GM12891 (cell line): ENCODE results near the gene TACC2.

Source experiments
- PAX5 ChIP-seq: IDR thresholded peaks from 2 replicates; pipeline ENCODE4 v1.6.1; 2011; ENCODE audit warnings: low read length, moderate library complexity, mild to moderate bottlenecking; ENCODE audit not compliant: insufficient read depth, severe bottlenecking
- POLR2A ChIP-seq: IDR thresholded peaks from 2 replicates; pipeline ENCODE4 v1.6.1; 2011; ENCODE audit warnings: low read depth, low read length, control low read depth
- POLR2AphosphoS5 ChIP-seq: IDR thresholded peaks from 2 replicates; pipeline ENCODE4 v1.6.1; 2011; ENCODE audit warnings: low read depth, low read length, control low read depth
- POU2F2 ChIP-seq: IDR thresholded peaks from 2 replicates; pipeline ENCODE4 v1.6.1; 2011; ENCODE audit warnings: low read depth, mild to moderate bottlenecking, control low read depth, low read length, moderate library complexity
- TAF1 ChIP-seq: IDR thresholded peaks from 2 replicates; pipeline ENCODE4 v1.6.1; 2011; ENCODE audit warnings: low read depth, low read length, control low read depth

GRCh38 chr10:121942749-121943416 is 46.1 kb upstream of the TACC2 start:
- TF ChIP-seq POLR2A, result no peak
- TF ChIP-seq POLR2AphosphoS5, result no peak
- TF ChIP-seq PAX5, result no peak
- TF ChIP-seq TAF1, result no peak
- TF ChIP-seq POU2F2, result no peak
